HG03469 (cell line): ENCODE measurements around the gene PKD1L1.
A peak's percentile ranks its signal among the peaks of the same experiment; 100 is the strongest.

Experiments
- ATAC-seq: cut with Tn5 transposase; IDR thresholded peaks from one replicate; pipeline ENCODE4 v1.9.1; 2021; ENCODE audit warnings: mild to moderate bottlenecking, moderate library complexity, moderate number of reproducible peaks; ENCODE audit not compliant: unreplicated experiment

Gene PKD1L1

DNA sequence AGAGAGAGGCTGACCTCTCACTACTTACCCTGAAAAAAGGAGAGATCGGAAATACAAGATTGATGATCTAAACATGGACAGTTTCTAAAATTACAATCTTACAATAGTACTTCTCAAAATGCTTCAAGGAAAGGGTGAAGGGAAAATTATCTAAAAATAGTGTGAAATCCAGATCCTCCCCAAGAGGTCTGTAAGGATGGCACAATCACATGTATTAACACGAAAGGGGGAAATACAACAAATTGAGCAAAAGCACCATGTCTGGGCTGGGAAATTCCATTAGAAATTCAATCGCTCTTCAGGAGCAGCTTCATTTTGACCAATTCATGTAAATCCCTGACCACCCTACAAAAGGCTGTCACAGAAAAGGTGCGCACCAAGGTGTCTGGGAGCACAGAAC, 67.0 kb downstream of the PKD1L1 start:
- no peak for ATAC-seq

- ATAC-seq = no peak
Observed at GRCh38 chr7:47878662-47879061, 69.6 kb downstream of the PKD1L1 start.

DNA sequence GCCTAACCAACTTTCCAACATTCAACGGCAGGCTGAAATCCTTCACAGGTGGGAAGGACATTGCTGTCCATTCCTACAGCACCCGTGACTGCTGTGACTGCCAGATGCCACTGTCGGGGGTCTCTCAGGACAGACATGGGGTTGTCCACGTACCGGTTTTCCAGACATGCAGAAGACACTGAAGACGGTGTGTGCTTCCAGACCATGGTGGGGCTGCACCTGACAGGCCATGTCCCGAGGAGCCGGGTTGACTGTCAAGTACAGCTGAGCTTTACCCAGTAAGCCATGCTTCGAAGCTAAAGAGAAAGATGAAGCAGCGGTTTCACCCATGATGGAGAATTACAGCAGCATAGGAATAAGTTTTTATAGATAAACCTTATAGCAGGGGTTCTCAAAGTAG, 70.9 kb downstream of the PKD1L1 start:
- no peak for ATAC-seq

DNA sequence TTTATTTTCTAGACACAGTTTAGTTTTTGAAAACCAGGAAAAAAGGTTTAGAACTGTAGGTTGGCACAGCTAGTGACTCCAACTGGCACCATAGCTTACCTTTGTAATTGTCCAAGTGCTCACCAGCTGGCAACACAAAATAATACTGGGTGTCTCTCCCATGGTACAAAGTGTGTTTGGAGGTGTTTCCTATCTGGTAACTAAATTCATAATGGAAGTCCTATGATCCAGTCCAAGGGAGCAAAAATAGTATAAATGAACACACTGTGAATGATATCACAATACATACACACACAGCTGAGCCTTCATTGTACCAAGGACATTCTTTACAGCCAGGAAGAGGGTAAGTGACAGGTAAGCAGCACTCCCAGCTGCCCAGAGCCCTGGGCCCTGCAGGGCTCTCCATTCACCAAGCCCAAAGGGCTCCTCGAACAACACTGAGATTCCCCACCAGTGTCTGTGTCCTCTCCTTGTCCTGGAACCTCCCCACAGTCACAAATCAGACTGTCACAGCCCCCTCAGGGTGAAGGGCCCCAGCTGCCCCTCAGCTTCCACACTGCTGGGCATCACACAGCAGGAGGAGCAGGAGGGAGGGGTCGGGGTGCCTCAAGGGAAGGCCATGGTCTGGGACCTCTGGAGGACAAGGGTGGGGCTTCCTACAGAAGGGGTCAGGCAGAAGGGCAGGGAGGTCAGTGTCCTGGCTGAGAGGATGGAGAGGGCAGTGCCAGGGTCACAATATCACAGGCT, 72.1 kb downstream of the PKD1L1 start:
- no peak for ATAC-seq

DNA sequence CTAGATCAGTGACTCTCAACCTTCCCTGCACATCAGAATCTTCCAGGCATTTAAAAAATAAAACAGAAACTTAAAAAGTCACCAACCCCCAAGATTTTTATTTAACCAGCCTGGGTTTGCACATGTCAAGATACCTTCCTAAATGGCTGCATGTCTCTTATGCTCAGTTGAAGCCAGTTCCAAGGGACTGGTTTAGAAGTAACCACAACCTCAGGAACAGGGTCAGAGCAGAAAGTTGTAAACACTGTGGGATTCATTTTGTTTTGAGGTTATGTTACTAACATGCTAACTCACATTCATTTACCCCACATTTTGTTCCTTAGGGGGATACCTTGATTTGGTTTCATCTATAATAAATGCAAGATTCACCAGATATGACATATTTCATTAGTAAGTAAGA, 72.9 kb downstream of the PKD1L1 start:
- ATAC-seq = no peak

DNA sequence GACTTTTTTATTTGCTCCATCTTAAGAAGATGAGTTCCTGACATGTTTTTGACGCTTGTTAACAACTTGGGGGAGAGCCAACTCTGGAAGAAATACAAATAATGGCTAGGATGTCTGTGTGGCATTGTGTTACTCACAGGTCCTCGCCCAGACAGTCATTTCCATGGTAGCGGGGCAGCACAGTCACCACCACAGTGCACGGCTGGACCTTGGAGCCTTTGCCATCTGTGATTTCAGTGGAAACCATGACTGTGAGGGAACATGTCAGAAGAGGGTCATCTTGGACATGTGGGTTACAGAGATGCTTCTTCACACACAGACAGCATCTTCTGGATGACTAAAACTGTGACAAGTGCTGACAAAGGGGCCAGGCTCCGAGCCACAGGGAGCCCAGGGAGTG, 74.5 kb downstream of the PKD1L1 start:
- ATAC-seq = no peak

DNA sequence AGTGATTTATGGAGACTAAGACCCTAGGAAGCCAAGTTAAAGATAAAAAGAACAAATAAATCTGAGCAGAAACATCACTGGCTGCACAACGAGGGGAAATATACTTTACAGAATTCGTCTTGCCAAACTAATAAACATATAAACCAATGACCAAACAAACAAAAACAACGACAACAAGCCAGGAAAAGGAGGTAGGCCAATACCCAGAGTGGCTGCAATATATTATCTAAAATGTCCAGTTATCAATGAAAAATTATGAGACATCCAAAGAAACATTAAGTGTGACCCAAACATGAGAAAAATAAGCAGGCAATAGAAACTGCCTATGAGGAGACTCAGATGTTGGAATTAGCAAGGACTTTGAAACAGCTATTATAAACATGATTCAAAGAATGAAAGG, 81.0 kb downstream of the PKD1L1 start:
- no peak for ATAC-seq

GRCh38 chr7:47866120-47866519, 82.1 kb downstream of the PKD1L1 start:
- no peak for ATAC-seq

- no peak for ATAC-seq
Observed at GRCh38 chr7:47852330-47853245, 95.7 kb downstream of the PKD1L1 start.

GRCh38 chr7:47847207-47847606, 101.1 kb downstream of the PKD1L1 start:
- no peak for ATAC-seq

GRCh38 chr7:47846138-47846836, 102.0 kb downstream of the PKD1L1 start:
- ATAC-seq = no peak

DNA sequence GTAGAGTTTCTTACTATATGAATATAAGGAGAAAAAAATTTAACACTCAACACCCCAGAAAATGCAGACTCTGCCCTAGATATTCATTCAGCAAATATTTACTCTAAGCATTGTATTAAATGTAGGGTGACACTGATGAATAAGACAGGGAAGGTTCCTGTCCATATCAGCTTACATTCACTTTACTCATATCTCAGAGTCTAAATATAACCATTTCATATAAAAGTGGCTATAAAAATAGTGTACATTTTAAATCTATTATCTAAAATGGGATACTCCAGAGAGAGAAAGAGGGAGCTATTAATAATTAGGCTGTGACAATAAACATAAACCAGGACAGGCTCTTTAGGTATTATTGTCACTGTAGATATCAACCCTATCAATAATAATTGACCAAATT, 104.0 kb downstream of the PKD1L1 start:
- no peak for ATAC-seq

DNA sequence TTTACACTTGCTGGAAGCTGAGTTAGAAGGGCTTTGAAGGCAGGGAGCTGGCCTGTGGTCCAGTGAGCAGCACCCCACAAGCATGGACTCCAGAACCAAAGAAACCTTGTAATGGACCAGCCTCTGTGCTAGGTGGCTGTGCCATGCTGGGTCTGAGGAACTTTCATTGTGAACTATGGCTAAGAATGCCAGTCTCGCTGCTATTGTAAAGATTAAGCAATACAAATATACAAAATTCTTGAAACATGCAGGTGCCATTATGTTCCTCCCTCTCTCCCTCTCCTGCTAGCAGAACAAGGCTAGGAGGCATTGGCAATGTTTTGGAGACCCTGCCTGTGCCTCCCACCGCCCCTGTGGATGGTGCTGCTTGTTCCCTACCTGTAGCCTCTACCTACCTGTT, 105.0 kb downstream of the PKD1L1 start:
- no peak for ATAC-seq

- no peak for ATAC-seq
Observed at GRCh38 chr7:47839381-47839780, 108.9 kb downstream of the PKD1L1 start.

GRCh38 chr7:47837826-47838225, 110.4 kb downstream of the PKD1L1 start:
- no peak for ATAC-seq

DNA sequence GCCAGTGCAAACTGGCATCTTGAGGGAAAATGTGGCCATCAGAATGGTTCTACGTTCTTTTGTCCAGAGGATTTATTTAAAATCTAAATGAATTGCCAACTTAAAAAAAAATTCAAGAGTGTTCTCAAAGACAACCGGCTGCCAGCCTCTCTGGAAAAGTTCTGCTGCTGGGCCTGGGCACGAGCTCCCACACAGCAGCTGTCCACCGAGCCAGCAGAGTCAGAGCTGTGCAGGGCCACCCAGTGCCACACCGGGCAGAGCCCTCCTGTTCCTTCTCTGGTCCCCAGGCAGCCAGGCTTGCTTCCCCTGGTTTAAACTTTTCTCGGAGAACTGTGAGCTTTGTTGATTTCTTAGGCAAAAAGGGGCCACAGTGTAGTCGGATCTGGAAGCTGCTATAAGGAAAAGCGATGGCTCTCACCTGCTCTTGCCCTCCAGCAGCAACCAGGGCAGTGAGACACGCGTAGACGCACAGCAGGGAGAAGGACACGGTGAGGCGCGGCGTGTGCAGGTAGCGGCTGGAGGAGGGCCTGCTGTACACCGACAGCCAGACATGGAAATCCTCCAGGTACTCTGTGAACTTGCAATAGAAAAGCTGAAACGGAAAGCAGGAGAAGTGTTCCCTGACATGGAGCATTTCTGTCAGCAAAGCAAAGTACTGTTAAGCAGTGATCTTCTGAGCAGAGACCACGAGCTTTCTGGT, 111.6 kb downstream of the PKD1L1 start:
- ATAC-seq = no peak

DNA sequence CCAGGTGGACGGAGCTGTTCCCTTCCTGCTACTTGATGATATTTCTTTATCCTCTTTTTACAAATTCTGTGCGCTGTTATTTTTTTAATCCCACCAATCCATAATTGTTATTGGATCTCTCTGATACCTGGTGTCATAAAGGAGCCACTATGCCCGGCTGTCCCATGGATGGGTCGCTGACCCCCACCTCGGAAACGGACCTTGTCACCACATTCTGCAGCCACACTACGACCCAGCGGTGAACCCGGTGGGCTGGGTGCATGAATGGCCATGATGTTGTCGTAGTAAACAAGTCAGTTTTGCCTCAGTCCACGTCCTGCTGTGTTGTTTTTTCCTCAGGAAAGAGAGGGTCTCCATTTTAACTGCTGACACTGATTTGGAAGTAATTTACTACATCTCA, 112.2 kb downstream of the PKD1L1 start:
- ATAC-seq = no peak

- peak; percentile 47 for ATAC-seq
Observed at GRCh38 chr7:47833211-47833610, 115.1 kb downstream of the PKD1L1 start.

DNA sequence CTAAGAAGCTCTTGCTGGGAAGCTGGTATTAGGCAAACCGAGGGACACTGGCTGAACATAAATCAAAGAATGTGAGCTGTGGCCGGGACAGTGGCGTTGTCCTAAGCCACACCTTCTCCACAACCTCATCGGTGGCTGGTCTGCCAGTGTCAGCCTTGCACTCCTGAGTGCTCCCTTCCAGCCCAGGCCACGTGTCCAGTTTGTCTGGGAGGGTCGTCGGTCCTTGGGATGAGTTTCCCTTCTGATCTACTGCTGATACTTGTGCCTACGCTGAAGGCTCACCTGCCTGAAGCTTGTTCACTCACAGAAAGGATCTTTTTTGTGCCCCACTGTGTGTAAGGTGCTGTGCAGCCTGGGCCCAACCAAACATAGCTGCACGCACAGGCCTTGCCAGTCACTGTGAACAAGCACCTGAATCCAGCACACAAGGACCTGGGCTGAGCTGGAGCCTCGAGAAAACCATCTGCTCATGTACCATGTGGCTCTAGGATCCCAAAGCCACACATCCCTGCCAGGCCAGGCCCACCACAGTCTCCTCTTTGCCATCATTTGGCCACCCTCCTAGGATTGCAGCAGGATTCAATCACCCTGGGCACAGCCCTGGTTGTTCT, 116.1 kb downstream of the PKD1L1 start:
- ATAC-seq = no peak

DNA sequence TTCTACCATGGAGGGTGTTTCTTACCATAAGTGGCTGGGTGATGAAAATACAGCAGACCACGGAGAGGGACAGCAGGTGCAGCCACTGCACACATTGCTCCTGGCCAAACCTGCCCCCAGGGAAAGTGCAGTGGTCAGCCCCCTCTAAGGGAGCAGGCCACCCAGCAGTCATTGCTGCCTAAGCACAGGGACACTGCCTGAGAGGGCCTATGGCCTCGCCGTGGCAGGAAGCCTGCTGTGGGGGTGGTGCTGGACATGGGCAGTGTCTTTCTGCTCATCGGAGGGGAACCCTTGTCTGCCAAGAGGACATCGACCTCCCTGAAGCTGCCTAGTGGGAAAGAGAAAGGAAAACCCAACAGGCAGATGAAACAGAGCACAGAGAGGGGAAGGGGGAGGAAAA, 118.3 kb downstream of the PKD1L1 start:
- ATAC-seq = no peak

DNA sequence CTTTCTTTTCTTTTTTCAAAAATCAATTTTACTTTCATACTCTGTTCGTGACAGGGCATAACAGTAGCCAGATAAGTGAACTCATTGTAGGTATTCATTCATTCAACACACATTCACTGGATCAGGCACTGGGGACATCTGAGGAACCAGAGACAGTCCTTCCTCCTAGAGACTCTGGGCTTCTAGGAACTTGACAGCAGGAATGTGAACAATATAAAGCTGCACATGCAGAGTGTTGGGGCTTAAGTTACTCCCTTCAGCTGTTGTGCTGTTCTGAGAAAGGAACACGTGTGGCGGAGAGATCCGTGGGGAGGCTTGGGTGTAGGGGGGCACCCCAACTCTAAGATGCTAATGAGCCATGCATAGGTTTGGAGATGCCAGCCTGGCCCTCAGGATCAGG, 120.4 kb downstream of the PKD1L1 start:
- no peak for ATAC-seq
